OCI-LY1 (cell line): Measurements from ENCODE around the gene PPT2.

ENCODE experiments used
- H2AFZ ChIP-seq: fragments of 200-600 bp; sonication (generic), shearing (Covaris generic); 2 replicates; pipeline ENCODE4 v1.6.0; 2014; ENCODE audit warnings: antibody characterized with exemption, mild to moderate bottlenecking, low read length
- H3F3A ChIP-seq: fragments of 200-600 bp; sonication (generic), shearing (Covaris generic); 2 replicates; pipeline ENCODE4 v1.6.0; 2014; ENCODE audit warnings: mild to moderate bottlenecking, antibody characterized with exemption, low read length, moderate library complexity; ENCODE audit not compliant: insufficient read depth
- H3K27ac ChIP-seq: fragments of 200-600 bp; sonication (generic); 2 replicates; pipeline ENCODE4 v1.5.1; 2014; ENCODE audit warnings: low read length, mixed run types, mild to moderate bottlenecking, low read depth; ENCODE audit not compliant: poor library complexity, severe bottlenecking
- H3K27me3 ChIP-seq: fragments of 200-600 bp; sonication (generic); 2 replicates; pipeline ENCODE4 v1.6.0; 2014; ENCODE audit warnings: antibody characterized with exemption, mild to moderate bottlenecking, low read length, moderate library complexity; ENCODE audit not compliant: insufficient read depth
- H3K36me3 ChIP-seq: fragments of 200-600 bp; sonication (generic); 2 replicates; pipeline ENCODE4 v1.6.1; 2014; ENCODE audit warnings: mild to moderate bottlenecking, antibody characterized with exemption, low read length, moderate library complexity, mixed read lengths; ENCODE audit not compliant: insufficient read depth
- H3K4me1 ChIP-seq: fragments of 200-600 bp; sonication (generic); 2 replicates; pipeline ENCODE4 v1.5.1; 2014; ENCODE audit warnings: mild to moderate bottlenecking, low read length, moderate library complexity; ENCODE audit not compliant: insufficient read depth, severe bottlenecking
- H3K4me2 ChIP-seq: fragments of 200-600 bp; sonication (generic), shearing (Covaris generic); 2 replicates; pipeline ENCODE4 v1.6.1; 2014; ENCODE audit warnings: low read length
- H3K4me3 ChIP-seq: fragments of 200-600 bp; sonication (generic); 2 replicates; pipeline ENCODE4 v1.5.1; 2014; ENCODE audit warnings: low read length, low read depth, mild to moderate bottlenecking, mixed read lengths; ENCODE audit not compliant: poor library complexity, severe bottlenecking
- H3K79me2 ChIP-seq: fragments of 200-600 bp; shearing (Covaris generic); 2 replicates; pipeline ENCODE4 v1.6.1; 2016; ENCODE audit warnings: mixed run types, low read length, mixed read lengths; ENCODE audit not compliant: insufficient read depth
- H3K9ac ChIP-seq: fragments of 200-600 bp; sonication (generic), shearing (Covaris generic); 2 replicates; pipeline ENCODE4 v1.6.1; 2014; ENCODE audit warnings: mild to moderate bottlenecking, low read length, mixed read lengths
- H3K9me2 ChIP-seq: fragments of 200-600 bp; sonication (generic), shearing (Covaris generic); 2 replicates; pipeline ENCODE4 v1.6.1; 2014; ENCODE audit warnings: low read depth, mild to moderate bottlenecking, low read length, mixed read lengths
- H3K9me3 ChIP-seq: fragments of 200-600 bp; shearing (Covaris generic); 2 replicates; pipeline ENCODE4 v1.6.1; 2014; ENCODE audit warnings: low read length, mixed read lengths
- H4K20me1 ChIP-seq: fragments of 200-600 bp; sonication (generic), shearing (Covaris generic); 2 replicates; pipeline ENCODE4 v1.6.0; 2016; ENCODE audit warnings: mild to moderate bottlenecking, low read length; ENCODE audit not compliant: insufficient read depth
- EZH2 ChIP-seq: fragments of 200-600 bp; sonication (generic), shearing (Covaris generic); IDR thresholded peaks from 2 replicates; pipeline ENCODE4 v1.8.0; 2017; ENCODE audit warnings: borderline replicate concordance, mixed run types, mild to moderate bottlenecking, antibody characterized with exemption, low read length, moderate library complexity, mixed read lengths
- TF ChIP-seq, protein P1 (sequence below): fragments of 200-600 bp; sonication (generic), shearing (Covaris generic); IDR thresholded peaks from 2 replicates; pipeline ENCODE4 v1.5.1; 2017; ENCODE audit warnings: mild to moderate bottlenecking, antibody characterized with exemption, low read length, moderate library complexity, mixed read lengths

PPT2 gene

DNA sequence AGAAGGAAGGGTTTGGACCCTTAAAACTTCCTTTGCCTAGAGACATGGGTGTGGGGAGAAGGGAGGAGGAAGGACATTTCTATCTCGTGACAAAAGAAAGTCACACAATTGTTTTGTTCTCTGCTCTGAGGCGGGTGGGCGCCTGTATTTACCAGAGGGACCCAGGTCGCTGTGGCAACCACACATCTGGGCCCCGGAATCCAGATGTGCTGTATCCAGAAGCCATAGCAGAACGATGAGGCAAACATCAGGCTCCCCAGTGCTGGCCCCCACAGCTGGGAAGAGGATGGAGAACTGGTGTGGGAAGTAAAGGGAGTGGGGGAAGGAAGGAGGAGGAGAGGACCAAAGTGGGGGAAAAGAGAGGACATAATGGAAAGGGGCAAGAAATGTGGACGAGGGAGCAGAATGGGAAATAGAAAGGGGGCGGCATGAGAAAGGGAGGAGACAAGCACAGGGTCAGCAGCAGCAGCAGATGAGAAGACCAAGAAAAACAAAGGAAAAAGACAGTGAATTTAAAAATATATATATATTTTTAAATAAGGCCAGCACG lies 41.4 kb upstream of the PPT2 start:
- no peaks in the 10 kb centered on the region for H3F3A ChIP-seq
- no peak overlapping the region for H3K27ac ChIP-seq
- H3K79me2 ChIP-seq = no peaks in the 10 kb centered on the region
- H3K9me3 ChIP-seq = no peaks in the 10 kb centered on the region
- H3K9ac ChIP-seq = no peak overlapping the region
- no peaks in the 10 kb centered on the region for H4K20me1 ChIP-seq
- H3K27me3 ChIP-seq = no peaks in the 10 kb centered on the region
- TF ChIP-seq EZH2 = no peak
- TF ChIP-seq, protein P1, sequence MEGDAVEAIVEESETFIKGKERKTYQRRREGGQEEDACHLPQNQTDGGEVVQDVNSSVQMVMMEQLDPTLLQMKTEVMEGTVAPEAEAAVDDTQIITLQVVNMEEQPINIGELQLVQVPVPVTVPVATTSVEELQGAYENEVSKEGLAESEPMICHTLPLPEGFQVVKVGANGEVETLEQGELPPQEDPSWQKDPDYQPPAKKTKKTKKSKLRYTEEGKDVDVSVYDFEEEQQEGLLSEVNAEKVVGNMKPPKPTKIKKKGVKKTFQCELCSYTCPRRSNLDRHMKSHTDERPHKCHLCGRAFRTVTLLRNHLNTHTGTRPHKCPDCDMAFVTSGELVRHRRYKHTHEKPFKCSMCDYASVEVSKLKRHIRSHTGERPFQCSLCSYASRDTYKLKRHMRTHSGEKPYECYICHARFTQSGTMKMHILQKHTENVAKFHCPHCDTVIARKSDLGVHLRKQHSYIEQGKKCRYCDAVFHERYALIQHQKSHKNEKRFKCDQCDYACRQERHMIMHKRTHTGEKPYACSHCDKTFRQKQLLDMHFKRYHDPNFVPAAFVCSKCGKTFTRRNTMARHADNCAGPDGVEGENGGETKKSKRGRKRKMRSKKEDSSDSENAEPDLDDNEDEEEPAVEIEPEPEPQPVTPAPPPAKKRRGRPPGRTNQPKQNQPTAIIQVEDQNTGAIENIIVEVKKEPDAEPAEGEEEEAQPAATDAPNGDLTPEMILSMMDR = no peak
- H3K9me2 ChIP-seq = no peaks in the 10 kb centered on the region
- no peak overlapping the region for H3K4me2 ChIP-seq
- no peak overlapping the region for H2AFZ ChIP-seq
- H3K4me3 ChIP-seq = no peak overlapping the region
- H3K4me1 ChIP-seq = no peaks in the 10 kb centered on the region
- peaks cover 27% of the 10 kb centered on the region for H3K36me3 ChIP-seq

DNA sequence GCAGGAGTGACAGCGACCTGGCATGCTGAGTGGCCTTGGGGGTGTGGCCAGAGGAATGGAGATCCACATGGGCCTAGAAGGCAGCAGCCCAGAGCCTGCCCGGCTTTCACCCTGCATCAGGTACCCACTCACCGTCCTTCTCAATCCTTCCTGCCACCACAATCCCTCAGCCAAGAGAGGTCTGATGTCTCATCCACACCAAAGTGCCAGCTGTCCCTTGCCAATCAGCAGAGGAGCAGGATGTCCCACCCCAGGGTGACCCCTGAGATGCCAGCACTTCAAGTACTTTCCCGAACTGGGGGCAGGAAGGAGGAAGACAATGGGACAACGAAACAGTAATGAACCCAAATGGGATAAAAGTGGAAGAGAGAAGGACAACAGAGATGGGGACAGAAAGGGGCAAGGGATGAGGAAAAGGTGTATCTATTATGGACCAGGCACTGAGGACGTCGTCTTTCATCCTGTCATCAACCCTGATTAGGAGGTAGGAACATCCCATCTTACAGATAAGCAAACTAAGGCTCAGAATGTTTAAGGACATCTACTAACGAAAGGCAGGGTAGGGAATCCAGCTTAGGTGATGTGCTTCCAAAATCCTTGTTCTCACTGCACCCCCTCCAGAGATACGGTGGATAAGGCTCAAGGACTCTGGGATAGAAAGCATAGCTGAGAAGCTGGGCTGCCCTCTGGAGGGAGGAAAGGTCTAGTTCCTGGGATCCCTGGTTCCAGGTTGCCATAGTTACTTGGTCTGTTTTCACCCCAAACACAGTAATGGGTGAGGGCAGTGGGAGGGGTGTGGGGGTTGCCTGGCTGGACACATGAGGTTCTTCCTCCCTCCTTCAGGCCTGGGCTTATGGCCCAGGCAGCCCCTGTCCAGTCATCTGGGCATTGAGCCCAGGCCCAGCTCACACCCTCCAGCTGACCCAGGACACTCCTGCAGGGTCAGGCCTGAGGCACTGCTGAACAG lies 40.3 kb upstream of the PPT2 start:
- no peak overlapping the region for H3K9ac ChIP-seq
- no peak overlapping the region for H3K27ac ChIP-seq
- no peaks in the 10 kb centered on the region for H3K79me2 ChIP-seq
- no peaks in the 10 kb centered on the region for H3K27me3 ChIP-seq
- no peaks in the 10 kb centered on the region for H3K9me3 ChIP-seq
- H3K4me2 ChIP-seq = no peak overlapping the region
- H3K36me3 ChIP-seq = peaks cover 38% of the 10 kb centered on the region
- H3F3A ChIP-seq = no peaks in the 10 kb centered on the region
- H2AFZ ChIP-seq = no peak overlapping the region
- H4K20me1 ChIP-seq = no peaks in the 10 kb centered on the region
- TF ChIP-seq, protein P1 = no peak
- TF ChIP-seq EZH2 = no peak
- H3K4me1 ChIP-seq = no peaks in the 10 kb centered on the region
- no peak overlapping the region for H3K4me3 ChIP-seq
- H3K9me2 ChIP-seq = no peaks in the 10 kb centered on the region

DNA sequence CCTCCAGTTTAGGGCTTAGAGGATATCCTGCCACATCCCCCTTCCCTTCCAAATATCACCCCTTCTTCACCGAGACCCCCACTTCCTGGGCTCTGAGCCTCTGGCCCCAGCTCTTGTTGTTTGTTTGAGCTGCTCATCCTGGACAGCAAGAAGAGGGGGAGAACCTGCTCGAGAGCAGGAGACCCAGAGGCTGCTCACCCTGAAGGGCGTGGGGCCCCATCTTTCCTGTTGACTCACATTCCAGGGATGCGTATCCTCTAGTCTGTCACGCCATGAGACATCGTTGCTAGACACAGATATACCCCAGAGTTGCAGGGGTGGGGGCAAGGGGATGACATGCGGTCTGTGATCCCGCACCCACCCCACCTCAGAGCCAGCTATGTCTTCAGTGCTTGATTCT lies 39.1 kb upstream of the PPT2 start:
- no peaks in the 10 kb centered on the region for H3K27me3 ChIP-seq
- H3K9ac ChIP-seq = no peak overlapping the region
- H3F3A ChIP-seq = no peaks in the 10 kb centered on the region
- no peak overlapping the region for H3K4me2 ChIP-seq
- no peaks in the 10 kb centered on the region for H3K9me3 ChIP-seq
- peaks cover 48% of the 10 kb centered on the region for H3K36me3 ChIP-seq
- H2AFZ ChIP-seq = no peak overlapping the region
- H3K4me3 ChIP-seq = no peak overlapping the region
- TF ChIP-seq, protein P1 = no peak
- no peak for TF ChIP-seq EZH2
- H3K4me1 ChIP-seq = no peaks in the 10 kb centered on the region
- no peaks in the 10 kb centered on the region for H3K9me2 ChIP-seq
- no peaks in the 10 kb centered on the region for H4K20me1 ChIP-seq
- H3K79me2 ChIP-seq = no peaks in the 10 kb centered on the region
- no peak overlapping the region for H3K27ac ChIP-seq
